Suprapubic skin (tissue), 4 donors: ENCODE measurements around the gene IGSF23. TPM values are rescaled to one million over a fixed set of nuclear protein-coding genes. Genes with fewer than 3 reads are reported as not detected.

ENCODE experiments used
- DNase-seq, 2 donors: peaks; one replicate each; pipeline ENCODE4 v3.0.0-alpha.2; 2019; ENCODE audit warnings: low spot score in 2 of 2
- H3K27ac ChIP-seq: fragments of 200-600 bp; sonication (generic); one replicate; pipeline ENCODE4 v1.5.1; 2019
- H3K27me3 ChIP-seq: fragments of 200-600 bp; sonication (generic); one replicate; pipeline ENCODE4 v1.5.1; 2019
- H3K36me3 ChIP-seq: fragments of 200-600 bp; sonication (generic); one replicate; pipeline ENCODE4 v1.5.1; 2019
- H3K4me1 ChIP-seq: fragments of 200-600 bp; sonication (generic); one replicate; pipeline ENCODE4 v1.5.1; 2019
- H3K4me3 ChIP-seq: fragments of 200-600 bp; sonication (generic); one replicate; pipeline ENCODE4 v1.5.1; 2019; ENCODE audit warnings: mild to moderate bottlenecking
- H3K9me3 ChIP-seq: fragments of 200-600 bp; sonication (generic); one replicate; pipeline ENCODE4 v1.5.1; 2019
- CTCF ChIP-seq, 2 donors: fragments of 200-600 bp in 1 of 2; fragments of 450-650 bp in 1 of 2; sonication (generic) in 1 of 2; IDR thresholded peaks; one replicate each; pipeline ENCODE4 v1.5.1; 2016 to 2019; ENCODE audit warnings: antibody characterized with exemption in 2 of 2, mild to moderate bottlenecking in 1 of 2, moderate library complexity in 1 of 2
- EP300 ChIP-seq: sonication (generic); formaldehyde crosslinking; IDR thresholded peaks from one replicate; pipeline ENCODE4 v1.6.1; 2017; ENCODE audit warnings: antibody characterized with exemption
- POLR2A ChIP-seq, 2 donors: fragments of 450-650 bp; IDR thresholded peaks; one replicate each; pipeline ENCODE4 v1.6.1; 2017; ENCODE audit warnings: antibody characterized with exemption in 2 of 2, mild to moderate bottlenecking in 2 of 2, moderate library complexity in 2 of 2
- POLR2AphosphoS5 ChIP-seq, 3 donors: sonication (generic); formaldehyde crosslinking; IDR thresholded peaks; one replicate each; pipeline ENCODE4 v1.6.1; 2017; ENCODE audit warnings: antibody characterized with exemption in 3 of 3
- WGBS: methylation state at CpG from one replicate; pipeline ENCODE4 v1.1.5; 2018; 5-methylcytosine and 5-hydroxymethylcytosine counted together
- total RNA-seq, 4 donors: library from RNA; depleted of rRNA; stranded (reverse); fragments of >200 nt; gene quantifications; one replicate each; pipeline ENCODE4 v1.1.0, GENCODE V29; 2016

IGSF23 gene
- total RNA-seq, 4 donors from 2014 or later, result not detected

GRCh38 chr19:44580366-44580895, 32.9 kb upstream of the IGSF23 start:
- Histone ChIP-seq H3K36me3 (no peaks in the 10 kb centered on the region), H3K9me3 (no peaks in the 10 kb centered on the region), H3K4me3 (no peak overlapping the region), H3K27me3 (peaks cover 16% of the 10 kb centered on the region), H3K4me1 (no peaks in the 10 kb centered on the region), H3K27ac (no peak overlapping the region)
- DNase-seq, result no peak
- 83% methylated on average over 5 of the region's 11 CpGs for WGBS
- no peak for TF ChIP-seq CTCF (IDR thresholded peaks at IDR 0.05)
- TF ChIP-seq POLR2A (IDR thresholded peaks at IDR 0.05), result no peak
- no peak for TF ChIP-seq EP300
- no peak for TF ChIP-seq POLR2AphosphoS5 (IDR thresholded peaks at IDR 0.05)

GRCh38 chr19:44581288-44581687, 32.1 kb upstream of the IGSF23 start:
- DNase-seq, result no peak
- TF ChIP-seq POLR2A (IDR thresholded peaks at IDR 0.05) (no peak), EP300 (no peak), CTCF (IDR thresholded peaks at IDR 0.05) (no peak), POLR2AphosphoS5 (IDR thresholded peaks at IDR 0.05) (no peak)
- Histone ChIP-seq H3K36me3 (no peaks in the 10 kb centered on the region), H3K27me3 (peaks cover 16% of the 10 kb centered on the region), H3K9me3 (no peaks in the 10 kb centered on the region), H3K4me3 (no peak overlapping the region), H3K27ac (no peak overlapping the region), H3K4me1 (no peaks in the 10 kb centered on the region)
- WGBS, result 95% methylated on average over 2 of the region's 2 CpGs

GRCh38 chr19:44582581-44583265, 30.6 kb upstream of the IGSF23 start:
- Histone ChIP-seq H3K4me1 (no peaks in the 10 kb centered on the region), H3K27me3 (peaks cover 16% of the 10 kb centered on the region), H3K4me3 (no peak overlapping the region), H3K36me3 (no peaks in the 10 kb centered on the region), H3K27ac (no peak overlapping the region), H3K9me3 (no peaks in the 10 kb centered on the region)
- WGBS, result 27% methylated on average over 10 of the region's 10 CpGs
- TF ChIP-seq EP300 (no peak), CTCF (IDR thresholded peaks at IDR 0.05) (peak in 1 of 2 donors; percentile 16)
- DNase-seq, result no peak

- Histone ChIP-seq H3K27ac (no peak overlapping the region), H3K36me3 (no peaks in the 10 kb centered on the region), H3K4me1 (peaks cover 3% of the 10 kb centered on the region), H3K4me3 (no peak overlapping the region), H3K27me3 (peaks cover 16% of the 10 kb centered on the region), H3K9me3 (no peaks in the 10 kb centered on the region)
- DNase-seq, result no peak
- TF ChIP-seq EP300 (no peak), CTCF (IDR thresholded peaks at IDR 0.05) (no peak), POLR2A (IDR thresholded peaks at IDR 0.05) (no peak), POLR2AphosphoS5 (IDR thresholded peaks at IDR 0.05) (no peak)
- 65% methylated on average over 5 of the region's 5 CpGs for WGBS
Measured at GRCh38 chr19:44585371-44586133, 27.8 kb upstream of the IGSF23 start.
